Activated naive CD4-positive, alpha-beta T cell (primary cell): ENCODE results near the gene CDAN1.
"Not testable (repeated sequence)": the region's sequence is repeated elsewhere in the genome, so short reads cannot be mapped to it uniquely, and the experiment has no call there.

ENCODE experiments used
- DNase-seq, 4 experiments: peaks; one replicate each; lab custom pipeline; 2025; lab: John Stamatoyannopoulos, UW

Gene CDAN1

DNA sequence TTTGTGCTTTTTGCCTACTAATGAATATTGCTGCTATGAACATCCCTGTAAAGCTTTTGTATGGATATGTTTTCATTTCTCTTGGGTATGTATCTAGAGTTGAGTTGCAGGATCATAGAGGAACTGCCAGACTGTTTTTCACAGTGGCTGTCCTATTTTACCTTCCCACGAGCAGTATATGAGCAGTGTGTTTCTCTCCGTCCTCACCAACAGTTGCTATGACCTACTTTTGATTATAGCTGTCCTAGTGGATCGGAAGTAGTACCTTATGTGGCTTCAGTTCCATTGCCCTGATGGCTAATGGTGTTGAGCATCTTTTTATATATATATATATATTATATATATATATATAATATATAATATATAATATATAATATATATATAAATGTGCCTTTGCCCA, 25.2 kb downstream of the CDAN1 start:
- no peak for DNase-seq

- no peak for DNase-seq
These were observed 26.3 kb downstream of the CDAN1 start for GRCh38 chr15:42710662-42711061.

DNA sequence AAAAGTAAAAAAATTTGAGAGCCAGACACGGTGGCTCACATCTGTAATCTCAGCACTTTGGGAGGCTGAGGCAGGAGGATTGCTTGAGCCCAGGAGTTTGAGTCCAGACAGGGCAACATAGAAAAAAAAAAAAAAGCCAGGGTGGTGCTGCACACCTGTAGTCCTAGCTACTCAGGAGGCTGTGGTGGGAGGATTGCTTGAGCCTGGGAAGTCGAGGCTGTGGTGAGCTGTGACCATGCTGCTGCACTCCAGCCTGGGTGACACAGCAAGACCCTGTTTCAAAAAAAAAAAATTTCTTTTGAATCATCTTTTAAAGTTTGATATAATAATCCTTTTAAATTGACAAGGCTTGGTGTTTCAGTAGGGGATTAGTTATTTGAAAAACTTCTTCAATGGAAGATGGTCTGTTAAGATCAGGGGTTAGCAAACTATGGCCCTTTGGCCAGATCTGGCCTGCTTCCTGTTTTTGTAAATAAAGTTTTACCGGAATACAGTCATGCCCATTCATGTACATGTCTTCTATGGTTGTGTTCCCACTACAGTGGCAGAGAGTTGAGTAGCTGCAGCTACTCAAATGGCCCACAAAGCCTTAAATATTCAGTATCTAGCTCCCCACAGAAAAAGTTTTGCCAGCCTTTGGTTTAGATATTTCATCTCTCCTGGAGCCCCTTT, 28.9 kb downstream of the CDAN1 start:
- no peak for DNase-seq

- DNase-seq: no peak
These were observed 29.9 kb downstream of the CDAN1 start for GRCh38 chr15:42707068-42707467.

DNA sequence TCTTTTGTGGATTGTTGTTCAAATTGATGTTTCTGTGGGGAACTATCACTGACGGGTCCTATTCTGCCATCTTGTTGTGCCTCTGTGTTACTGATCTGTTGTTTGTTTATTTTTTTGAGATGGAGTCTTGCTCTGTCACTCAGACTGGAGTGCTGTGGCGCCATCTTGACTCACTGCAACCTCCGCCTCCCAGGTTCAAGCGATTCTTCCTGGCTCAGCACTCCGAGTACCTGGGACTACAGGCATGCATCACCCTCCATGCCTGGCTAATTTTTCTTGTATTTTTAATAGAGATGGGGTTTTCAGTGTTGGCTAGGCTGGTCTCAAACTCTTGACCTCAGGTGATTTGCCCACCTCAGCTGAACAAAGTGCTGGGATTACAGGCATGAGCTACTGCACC, 31.6 kb downstream of the CDAN1 start:
- no peak for DNase-seq

DNA sequence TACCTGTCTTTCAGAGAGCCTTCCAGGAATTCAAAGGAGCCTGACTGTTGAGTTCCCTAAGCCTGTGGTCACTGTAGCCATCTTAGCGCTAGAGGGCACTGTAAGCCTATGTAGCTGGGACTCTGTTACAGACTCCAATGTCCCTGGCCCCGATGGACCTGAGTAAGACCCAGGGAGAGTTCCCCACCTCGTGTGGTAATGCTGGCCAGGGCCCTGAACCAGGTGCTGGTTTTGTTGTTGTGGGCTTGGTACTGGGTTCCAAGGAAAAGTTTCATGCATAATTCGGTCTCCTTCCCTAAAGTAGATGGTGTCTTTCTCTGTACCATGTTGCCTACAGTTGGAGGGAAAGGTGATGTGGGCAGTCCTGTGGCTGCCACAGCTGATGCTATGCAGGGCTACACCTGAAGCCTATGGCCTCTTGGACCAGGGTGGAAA, 32.4 kb downstream of the CDAN1 start:
- DNase-seq: peak in 2 of 4 experiments; percentile 15 to 18

DNA sequence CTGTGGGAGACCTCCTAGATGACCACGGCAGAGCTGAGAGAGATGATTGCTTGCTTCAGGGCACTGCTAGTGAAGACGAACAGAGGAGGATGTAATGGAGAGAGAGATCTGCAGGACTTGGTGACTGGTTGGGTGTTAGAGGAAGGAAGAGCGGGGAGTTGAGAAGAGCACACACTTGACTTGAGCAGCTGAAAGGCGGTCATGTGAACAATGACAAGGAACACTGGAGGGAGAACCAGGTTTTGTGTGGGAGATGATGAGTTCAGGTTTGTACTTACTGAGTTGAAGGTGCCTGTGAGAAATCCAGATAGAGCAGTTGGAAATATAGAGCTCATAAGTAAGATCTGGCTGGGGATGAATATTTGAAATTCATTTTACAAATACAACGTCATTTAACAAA, 40.3 kb downstream of the CDAN1 start:
- no peak for DNase-seq

DNA sequence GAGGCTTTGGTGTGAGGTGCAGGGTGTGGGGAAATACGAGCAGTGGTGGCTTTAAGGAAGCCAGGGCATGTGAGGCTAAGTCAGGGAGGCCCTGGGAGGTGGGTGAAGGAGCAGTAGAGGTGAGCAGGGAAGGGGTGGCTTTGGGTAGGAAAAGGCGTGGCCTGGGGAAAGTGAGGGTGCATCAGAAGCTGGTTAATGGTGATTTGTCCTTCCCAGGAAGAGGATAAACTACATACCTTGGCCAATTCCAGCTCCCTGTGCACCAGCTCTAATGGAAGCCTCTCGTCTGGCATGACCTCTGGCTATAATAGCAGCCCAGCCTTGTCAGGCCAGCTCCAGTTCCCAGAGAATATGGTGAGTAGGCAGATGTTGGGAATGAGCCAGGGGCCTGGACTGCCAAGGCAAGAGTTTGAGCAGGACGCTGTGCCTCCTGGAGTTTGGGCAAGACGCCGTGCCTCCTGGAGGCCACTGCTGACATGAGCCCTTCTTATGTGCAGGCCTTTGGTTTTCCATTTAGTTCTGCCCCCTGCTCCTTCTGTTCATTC, 41.3 kb downstream of the CDAN1 start:
- DNase-seq: no peak

DNA sequence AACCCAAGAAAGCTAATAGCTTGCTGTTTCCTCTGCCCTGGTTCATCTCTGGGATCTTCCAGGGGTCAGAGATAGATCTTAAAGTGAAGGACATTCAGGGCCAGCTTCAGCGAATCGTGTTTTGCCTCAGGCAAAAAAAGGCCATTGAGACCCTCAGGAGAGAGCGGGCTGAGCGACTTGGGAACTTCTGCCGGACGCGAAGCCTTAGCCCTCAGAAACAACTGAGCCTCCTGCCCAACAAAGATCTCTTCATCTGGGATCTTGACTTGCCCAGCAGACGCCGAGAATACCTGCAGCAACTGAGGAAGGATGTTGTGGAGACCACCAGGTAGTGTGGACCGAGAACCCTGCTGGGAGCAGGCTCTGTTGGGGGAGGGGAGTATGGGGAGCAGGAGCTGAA, 42.5 kb downstream of the CDAN1 start:
- DNase-seq: no peak

DNA sequence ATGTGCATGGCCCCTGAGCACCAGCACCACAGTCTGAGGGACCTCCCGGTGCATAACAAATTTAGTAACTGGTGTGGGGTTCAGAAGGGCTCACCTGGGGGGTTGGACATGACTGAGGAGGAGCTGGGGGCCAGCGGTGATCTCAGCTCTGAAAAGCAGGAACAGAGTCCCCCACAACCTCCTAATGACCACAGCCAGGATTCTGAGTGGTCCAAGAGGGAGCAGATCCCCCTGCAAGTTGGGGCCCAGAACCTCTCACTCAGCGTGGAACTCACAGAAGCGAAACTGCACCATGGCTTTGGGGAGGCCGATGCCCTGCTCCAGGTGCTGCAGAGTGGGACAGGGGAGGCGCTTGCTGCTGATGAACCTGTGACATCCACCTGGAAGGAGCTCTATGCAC, 43.0 kb downstream of the CDAN1 start:
- no peak for DNase-seq

GRCh38 chr15:42693496-42693895, 43.4 kb downstream of the CDAN1 start:
- DNase-seq: no peak

GRCh38 chr15:42692997-42693396, 43.9 kb downstream of the CDAN1 start:
- DNase-seq: no peak

DNA sequence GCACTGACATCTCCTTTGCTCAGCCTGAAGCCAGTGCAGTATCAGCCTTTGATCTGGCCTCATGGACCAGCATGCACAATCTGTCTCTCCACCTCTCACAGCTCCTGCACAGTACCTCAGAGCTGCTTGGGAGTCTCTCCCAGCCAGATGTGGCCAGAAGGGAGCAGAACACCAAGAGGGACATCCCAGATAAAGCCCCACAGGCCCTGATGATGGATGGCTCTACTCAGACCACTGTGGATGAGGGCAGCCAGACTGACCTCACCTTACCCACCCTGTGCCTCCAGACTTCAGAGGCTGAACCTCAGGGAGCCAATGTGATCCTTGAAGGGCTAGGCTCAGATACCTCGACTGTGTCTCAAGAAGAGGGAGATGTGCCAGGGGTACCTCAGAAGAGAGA, 44.4 kb downstream of the CDAN1 start:
- DNase-seq: no peak

DNA sequence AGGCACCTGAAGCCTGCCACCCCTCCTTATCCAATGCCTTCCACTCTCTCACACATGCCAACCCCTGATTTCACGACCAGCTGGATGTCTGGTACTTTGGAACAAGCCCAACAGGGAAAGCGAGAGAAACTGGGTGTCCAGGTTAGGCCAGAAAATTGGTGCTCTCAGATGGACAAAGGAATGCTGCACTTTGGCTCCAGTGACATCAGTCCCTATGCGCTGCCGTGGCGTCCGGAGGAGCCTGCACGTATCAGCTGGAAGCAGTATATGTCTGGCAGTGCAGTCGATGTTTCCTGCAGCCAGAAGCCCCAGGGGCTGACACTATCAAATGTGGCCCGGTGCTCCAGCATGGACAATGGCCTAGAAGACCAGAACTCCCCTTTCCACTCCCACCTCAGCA, 45.2 kb downstream of the CDAN1 start:
- DNase-seq: no peak

GRCh38 chr15:42691308-42691707, 45.6 kb downstream of the CDAN1 start:
- no peak for DNase-seq

- DNase-seq: no peak
These were observed 48.6 kb downstream of the CDAN1 start for GRCh38 chr15:42688301-42688700.

DNA sequence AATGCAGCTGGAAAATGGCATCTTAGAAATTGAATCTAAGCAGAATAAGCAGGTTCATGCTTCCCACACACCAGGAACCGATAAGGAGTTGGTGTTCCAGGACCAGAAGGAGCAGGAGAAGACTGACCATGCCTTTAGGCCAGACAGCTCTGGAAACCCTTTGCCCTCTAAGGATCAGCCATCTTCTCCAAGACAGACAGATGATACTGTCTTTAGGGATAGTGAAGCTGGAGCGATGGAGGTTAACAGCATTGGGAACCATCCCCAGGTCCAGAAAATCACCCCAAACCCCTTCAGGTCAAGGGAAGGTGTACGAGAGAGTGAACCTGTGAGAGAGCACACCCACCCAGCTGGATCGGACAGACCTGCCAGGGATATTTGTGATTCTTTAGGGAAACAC, 49.2 kb downstream of the CDAN1 start:
- no peak for DNase-seq

GRCh38 chr15:42686281-42686680, 50.6 kb downstream of the CDAN1 start:
- no peak for DNase-seq

DNA sequence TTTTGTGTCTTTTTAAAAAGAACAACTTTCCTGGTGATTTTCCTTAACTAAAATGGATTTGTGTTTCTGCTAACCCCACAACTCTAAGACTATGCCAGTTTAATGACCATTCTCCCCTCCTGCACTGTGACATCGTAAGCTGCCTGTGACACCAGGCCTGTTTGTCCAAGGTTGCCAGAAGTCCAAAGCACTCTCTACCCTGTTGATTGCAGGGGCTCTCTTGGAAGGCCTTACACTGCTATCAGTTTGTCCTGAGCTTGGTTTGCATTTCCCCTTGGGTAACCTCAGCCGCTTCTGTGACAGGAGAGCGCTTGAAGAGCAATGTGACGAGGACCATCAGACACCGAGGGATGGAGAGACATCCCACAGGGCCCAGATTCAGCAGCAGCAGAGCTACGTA, 55.8 kb downstream of the CDAN1 start:
- DNase-seq: no peak

GRCh38 chr15:42680142-42680482, 56.8 kb downstream of the CDAN1 start:
- not testable (repeated sequence) for DNase-seq

DNA sequence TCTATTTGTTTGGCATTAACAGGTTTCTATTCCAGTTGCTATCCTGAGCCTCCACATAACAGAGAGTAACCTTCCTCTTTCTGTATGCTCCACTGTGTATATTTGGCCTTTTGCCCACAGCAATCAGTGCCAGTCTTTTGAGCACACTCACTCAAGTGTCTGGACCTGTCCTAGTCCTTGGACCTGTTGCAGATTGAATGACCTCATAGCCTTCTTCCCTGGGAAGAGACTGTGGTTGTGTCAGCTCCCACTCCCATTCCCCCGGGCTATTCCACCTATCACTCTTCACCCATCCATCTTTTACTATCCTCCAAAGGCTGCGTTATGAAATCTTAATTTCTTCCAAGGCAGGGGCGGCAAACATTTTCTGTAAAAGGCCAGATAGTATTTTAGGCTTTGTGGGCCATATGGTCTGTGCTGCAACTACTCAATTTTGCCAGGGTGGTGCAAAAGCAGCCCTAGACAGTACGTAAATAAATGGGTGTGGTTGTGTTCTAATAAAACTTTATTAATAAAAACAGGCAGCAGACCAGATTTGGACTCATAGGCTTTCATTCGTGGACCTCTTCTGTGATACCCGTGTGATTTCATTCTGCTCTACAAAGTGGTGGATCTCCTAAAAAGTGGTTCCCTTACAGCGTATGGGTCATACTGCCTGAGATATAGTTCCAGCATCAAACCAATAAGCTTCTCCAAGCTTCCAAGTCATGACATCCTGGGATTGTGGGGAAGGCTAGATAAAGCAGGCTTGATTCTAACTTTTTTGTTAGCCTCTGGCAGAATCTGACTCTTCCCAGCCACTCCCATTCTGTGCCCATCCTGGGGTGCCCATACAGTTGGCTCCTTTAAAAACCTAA, 57.4 kb downstream of the CDAN1 start:
- no peak for DNase-seq

- DNase-seq: no peak
These were observed 61.9 kb downstream of the CDAN1 start for GRCh38 chr15:42675021-42675420.

- DNase-seq: no peak
These were observed 62.5 kb downstream of the CDAN1 start for GRCh38 chr15:42674472-42674871.
